SK-N-SH (cell line): ENCODE measurements around the gene NAV1. TPM values are rescaled to one million over a fixed set of nuclear protein-coding genes. Genes with fewer than 3 reads are reported as not detected.

Experiments used
- CTCF ChIA-PET: fragments of 300-600, 350-600 bp; formaldehyde crosslinking; extraction: SDS; loops from one replicate; lab custom pipeline; 2021; lab: Yijun Ruan, JAX
- POLR2A ChIA-PET: fragments of 350-600 bp; sonication (Branson Sonifier 250); formaldehyde crosslinking; extraction: SDS; loops from one replicate; lab custom pipeline; 2020; ENCODE audit warnings: antibody characterized with exemption, inconsistent platforms; lab: Yijun Ruan, JAX
- DNase-seq: peaks from one replicate; pipeline ENCODE4 v3.0.0; 2012
- H2AFZ ChIP-seq: fragments of 200-600 bp; sonication (generic); 2 replicates; pipeline ENCODE4 v1.8.1; 2016; ENCODE audit warnings: antibody characterized with exemption, mild to moderate bottlenecking, low read depth
- H3F3A ChIP-seq: fragments of 200-600 bp; sonication (generic); replicated peaks from 2 replicates; pipeline ENCODE3; 2016; ENCODE audit warnings: antibody characterized with exemption, mild to moderate bottlenecking; ENCODE audit not compliant: insufficient read depth
- H3K27ac ChIP-seq, 2 experiments: fragments of 200-500 bp in 1 of 2; fragments of 200-600 bp in 1 of 2; sonication (Bioruptor generic) in 1 of 2; sonication (generic), shearing (Covaris generic) in 1 of 2; 2 replicates each; pipeline versions ENCODE4 v1.5.1 to v1.6.1; 2014 to 2016; ENCODE audit warnings: low read depth in 2 of 2, inconsistent platforms in 1 of 2, low read length in 1 of 2, mild to moderate bottlenecking in 1 of 2, mixed read lengths in 1 of 2
- H3K27me3 ChIP-seq: fragments of 200-600 bp; sonication (generic), shearing (Covaris generic); 2 replicates; pipeline ENCODE4 v1.6.1; 2016; ENCODE audit warnings: mixed run types; ENCODE audit not compliant: insufficient read depth
- H3K36me3 ChIP-seq, 2 experiments: fragments of 200-500 bp in 1 of 2; fragments of 200-600 bp in 1 of 2; sonication (Bioruptor generic) in 1 of 2; sonication (generic) in 1 of 2; replicated peaks in 1 of 2; 2 replicates each; pipeline versions ENCODE3 to v1.5.1; 2014 to 2016; ENCODE audit warnings: low read length in 1 of 2, mild to moderate bottlenecking in 1 of 2; ENCODE audit not compliant: insufficient read depth in 2 of 2, control insufficient read depth in 1 of 2
- H3K4me1 ChIP-seq, 2 experiments: fragments of 200-500 bp in 1 of 2; fragments of 200-600 bp in 1 of 2; sonication (Bioruptor generic) in 1 of 2; sonication (generic), shearing (Covaris generic) in 1 of 2; 2 replicates each; pipeline versions ENCODE4 v1.5.1 to v1.6.1; 2014 to 2016; ENCODE audit warnings: low read depth in 1 of 2, low read length in 1 of 2, mixed run types in 1 of 2; ENCODE audit not compliant: insufficient read depth in 2 of 2, control insufficient read depth in 1 of 2
- H3K4me2 ChIP-seq: fragments of 200-600 bp; sonication (generic), shearing (Covaris generic); 2 replicates; pipeline ENCODE4 v1.6.1; 2017; ENCODE audit warnings: mixed run types
- H3K4me3 ChIP-seq, 2 experiments: fragments of 200-500 bp in 1 of 2; fragments of 200-600 bp in 1 of 2; sonication (Bioruptor generic) in 1 of 2; sonication (generic), shearing (Covaris generic) in 1 of 2; 2 replicates each; pipeline versions ENCODE4 v1.5.1 to v1.8.1; 2014 to 2016; ENCODE audit warnings: low read depth in 2 of 2, inconsistent platforms in 1 of 2, low read length in 1 of 2, mild to moderate bottlenecking in 1 of 2, mixed read lengths in 1 of 2, moderate library complexity in 1 of 2
- H3K79me2 ChIP-seq: fragments of 200-600 bp; sonication (generic); 2 replicates; pipeline ENCODE4 v1.8.1; 2017; ENCODE audit warnings: mild to moderate bottlenecking; ENCODE audit not compliant: insufficient read depth
- H3K9ac ChIP-seq: fragments of 200-600 bp; sonication (generic); 2 replicates; pipeline ENCODE4 v1.6.1; 2017; ENCODE audit warnings: mixed run types
- H3K9me2 ChIP-seq: fragments of 200-600 bp; sonication (generic); 2 replicates; pipeline ENCODE4 v1.6.1; 2017; ENCODE audit warnings: mixed run types
- H3K9me3 ChIP-seq: fragments of 200-600 bp; sonication (generic); 2 replicates; pipeline ENCODE4 v1.6.1; 2017; ENCODE audit warnings: mixed run types, mild to moderate bottlenecking, moderate library complexity
- H4K20me1 ChIP-seq: fragments of 200-600 bp; sonication (generic); 2 replicates; pipeline ENCODE4 v1.6.1; 2017; ENCODE audit warnings: mild to moderate bottlenecking, mixed run types; ENCODE audit not compliant: insufficient read depth
- EP300 ChIP-seq, 2 experiments: IDR thresholded peaks; 2 replicates each; pipeline versions ENCODE4 v1.4.0 to v1.6.1; 2012; ENCODE audit warnings: borderline replicate concordance in 1 of 2, low read depth in 1 of 2, low read length in 1 of 2
- FOSL2 ChIP-seq: IDR thresholded peaks from 2 replicates; pipeline ENCODE4 v1.4.0; 2012; ENCODE audit warnings: low read depth, mild to moderate bottlenecking, moderate library complexity, borderline replicate concordance
- JUND ChIP-seq: IDR thresholded peaks from 2 replicates; pipeline ENCODE4 v1.4.0; 2012
- RCOR1 ChIP-seq: fragments of 150-350 bp; IDR thresholded peaks from 2 replicates; pipeline ENCODE4 v1.6.1; 2017; ENCODE audit warnings: antibody characterized with exemption, low read length
- RXRA ChIP-seq: IDR thresholded peaks from 2 replicates; pipeline ENCODE4 v1.4.0; 2012; ENCODE audit warnings: low read depth, mild to moderate bottlenecking, borderline replicate concordance
- TEAD4 ChIP-seq: IDR thresholded peaks from 2 replicates; pipeline ENCODE4 v1.4.0; 2012; ENCODE audit warnings: mild to moderate bottlenecking, borderline replicate concordance; ENCODE audit not compliant: insufficient read depth
- YY1 ChIP-seq: IDR thresholded peaks from 2 replicates; pipeline ENCODE4 v1.4.0; 2012; ENCODE audit warnings: low read depth, mild to moderate bottlenecking
- WGBS: methylation state at CpG from one replicate; pipeline ENCODE4 v1.1.6; 2017; ENCODE audit warnings: low lambda C conversion rate; 5-methylcytosine and 5-hydroxymethylcytosine counted together
- polyA plus RNA-seq, 3 experiments: library from polyadenylated mRNA; depleted of rRNA; stranded (reverse); fragments of >200 nt; gene quantifications; 2 replicates each; pipeline ENCODE4 v1.2.3, GENCODE V29; 2012
- TF ChIP-seq, protein P1 (sequence below): IDR thresholded peaks from 2 replicates; pipeline ENCODE4 v1.4.0; 2012; ENCODE audit warnings: low read depth, borderline replicate concordance
- TF ChIP-seq, protein P2 (sequence below): IDR thresholded peaks from 2 replicates; pipeline ENCODE4; 2012
- TF ChIP-seq, protein P3 (sequence below): fragments of 200-600 bp; sonication (generic); IDR thresholded peaks from 2 replicates; pipeline ENCODE4 v1.6.1; 2017; ENCODE audit warnings: antibody characterized with exemption, mild to moderate bottlenecking, moderate library complexity
- TF ChIP-seq, protein P4 (sequence below): fragments of 150-350 bp; IDR thresholded peaks from 2 replicates; pipeline ENCODE4 v1.6.1; 2017; ENCODE audit warnings: antibody characterized with exemption, low read length, low read depth, borderline replicate concordance

NAV1 gene
- polyA plus RNA-seq, 1 of the 3 experiments (the other 2 are of a cell fraction): 16.1 TPM

DNA sequence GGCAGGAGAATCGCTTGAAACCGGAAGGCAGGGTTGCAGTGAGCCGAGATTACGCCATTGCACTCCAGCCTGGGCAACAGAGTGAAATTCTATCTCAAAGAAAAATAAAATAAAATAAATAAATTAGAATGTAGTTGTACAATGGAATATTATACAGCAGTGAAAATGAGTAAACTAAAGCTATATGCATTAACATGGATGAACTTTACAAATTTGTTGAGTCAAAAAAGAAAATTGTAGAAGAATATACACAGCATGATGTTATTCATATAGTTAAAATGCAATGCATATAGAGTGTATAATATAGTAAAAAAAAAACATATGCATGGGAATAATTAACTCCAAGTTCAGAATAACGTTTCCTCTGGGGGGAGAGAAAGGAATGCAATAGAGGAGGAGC is 11.0 kb upstream of the NAV1 start (continued):
- TF ChIP-seq, protein P1, sequence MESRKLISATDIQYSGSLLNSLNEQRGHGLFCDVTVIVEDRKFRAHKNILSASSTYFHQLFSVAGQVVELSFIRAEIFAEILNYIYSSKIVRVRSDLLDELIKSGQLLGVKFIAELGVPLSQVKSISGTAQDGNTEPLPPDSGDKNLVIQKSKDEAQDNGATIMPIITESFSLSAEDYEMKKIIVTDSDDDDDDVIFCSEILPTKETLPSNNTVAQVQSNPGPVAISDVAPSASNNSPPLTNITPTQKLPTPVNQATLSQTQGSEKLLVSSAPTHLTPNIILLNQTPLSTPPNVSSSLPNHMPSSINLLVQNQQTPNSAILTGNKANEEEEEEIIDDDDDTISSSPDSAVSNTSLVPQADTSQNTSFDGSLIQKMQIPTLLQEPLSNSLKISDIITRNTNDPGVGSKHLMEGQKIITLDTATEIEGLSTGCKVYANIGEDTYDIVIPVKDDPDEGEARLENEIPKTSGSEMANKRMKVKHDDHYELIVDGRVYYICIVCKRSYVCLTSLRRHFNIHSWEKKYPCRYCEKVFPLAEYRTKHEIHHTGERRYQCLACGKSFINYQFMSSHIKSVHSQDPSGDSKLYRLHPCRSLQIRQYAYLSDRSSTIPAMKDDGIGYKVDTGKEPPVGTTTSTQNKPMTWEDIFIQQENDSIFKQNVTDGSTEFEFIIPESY: no peak

DNA sequence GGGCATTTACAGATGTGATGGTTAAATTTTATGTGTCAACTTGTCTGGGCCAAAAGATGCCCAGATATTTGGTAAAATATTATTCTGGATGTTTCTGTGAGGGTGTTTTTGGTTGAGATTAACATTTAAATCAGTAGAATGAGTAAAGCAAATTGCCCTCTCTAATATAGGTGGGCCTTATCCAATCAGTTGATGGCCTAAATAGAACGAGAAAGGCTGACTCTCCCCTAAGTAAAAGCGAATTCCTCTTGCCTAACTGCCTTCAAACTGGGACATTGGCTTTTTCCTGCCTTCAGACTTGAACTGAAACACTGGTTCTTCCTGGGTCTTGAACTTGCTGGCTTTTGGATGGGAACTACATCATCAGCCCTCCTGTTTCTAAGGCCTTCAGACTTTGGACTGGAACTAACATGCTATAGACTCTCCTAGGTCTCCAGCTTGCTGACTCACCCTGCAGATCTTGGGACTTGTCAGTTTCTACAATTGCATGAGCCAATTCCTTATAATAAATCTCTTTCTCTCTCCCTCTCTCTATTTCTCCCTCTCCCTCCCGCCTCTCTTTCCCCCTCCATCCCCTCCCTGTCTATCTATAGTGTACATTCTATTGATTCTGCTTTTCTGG is 10.2 kb upstream of the NAV1 start:
- Histone ChIP-seq H3K9ac (no peak overlapping the region), H3K9me3 (peaks cover 7% of the 10 kb centered on the region), H3F3A (peaks cover 18% of the 10 kb centered on the region), H3K36me3 (no peaks in the 10 kb centered on the region), H3K27me3 (no peaks in the 10 kb centered on the region), H3K4me2 (no peak overlapping the region), H3K27ac (peak overlapping the region in 1 of 2 experiments; percentile 48; a peak in 1 of 4 replicates), H3K4me3 (no peak overlapping the region), H3K4me1 (peaks cover 8 to 21% of the 10 kb centered on the region in 2 experiments; a peak in 3 of 4 replicates), H3K79me2 (no peaks in the 10 kb centered on the region), H4K20me1 (no peaks in the 10 kb centered on the region), H3K9me2 (no peaks in the 10 kb centered on the region), H2AFZ (no peak overlapping the region)
- DNase-seq: no peak
- no peak for TF ChIP-seq TEAD4
- TF ChIP-seq, protein P2, sequence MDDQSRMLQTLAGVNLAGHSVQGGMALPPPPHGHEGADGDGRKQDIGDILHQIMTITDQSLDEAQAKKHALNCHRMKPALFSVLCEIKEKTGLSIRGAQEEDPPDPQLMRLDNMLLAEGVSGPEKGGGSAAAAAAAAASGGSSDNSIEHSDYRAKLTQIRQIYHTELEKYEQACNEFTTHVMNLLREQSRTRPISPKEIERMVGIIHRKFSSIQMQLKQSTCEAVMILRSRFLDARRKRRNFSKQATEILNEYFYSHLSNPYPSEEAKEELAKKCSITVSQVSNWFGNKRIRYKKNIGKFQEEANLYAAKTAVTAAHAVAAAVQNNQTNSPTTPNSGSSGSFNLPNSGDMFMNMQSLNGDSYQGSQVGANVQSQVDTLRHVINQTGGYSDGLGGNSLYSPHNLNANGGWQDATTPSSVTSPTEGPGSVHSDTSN: peak; percentile 5; the same call in 1 of the 2 replicates
- CTCF ChIA-PET: interaction anchor here (0.7 to 14.0 kb wide), 5 partner anchors 15 to 265 kb away, joined by 3 to 196 read pairs (median 83); no protein-coding TSS in a partner anchor
- WGBS: 76% methylated on average over 3 of the region's 3 CpGs
- POLR2A ChIA-PET: no interaction called here

- ChIA-PET CTCF (interaction anchor here (0.6 to 14.0 kb wide), 62 partner anchors 8 to 461 kb away, joined by 3 to 196 read pairs (median 4); partner anchors contain the start of genes CSRP1 and NAV1), POLR2A (interaction anchor here (0.8 to 0.9 kb wide), 2 partner anchors 29 to 62 kb away, joined by 3 read pairs; partner anchors contain the start of gene PHLDA3)
- Histone ChIP-seq H3K36me3 (no peaks in the 10 kb centered on the region), H3K27me3 (no peaks in the 10 kb centered on the region), H3K9me3 (no peaks in the 10 kb centered on the region), H4K20me1 (no peaks in the 10 kb centered on the region), H3K9ac (no peak overlapping the region), H3K79me2 (peaks cover 6% of the 10 kb centered on the region; the same call in 1 of the 2 replicates), H2AFZ (no peak overlapping the region), H3K4me1 (peaks cover 11 to 36% of the 10 kb centered on the region in 2 experiments; a peak in 3 of 4 replicates), H3K9me2 (no peaks in the 10 kb centered on the region), H3F3A (peaks cover 34% of the 10 kb centered on the region), H3K4me3 (no peak overlapping the region), H3K27ac (peak overlapping the region in 1 of 2 experiments; percentile 62; a peak in 2 of 4 replicates), H3K4me2 (no peak overlapping the region)
- DNase-seq: peak; percentile 89
- WGBS: 55% methylated on average over 24 of the region's 26 CpGs
- TF ChIP-seq JUND: no peak
- no peak for TF ChIP-seq EP300 (IDR thresholded peaks at IDR 0.05; ENCODE audit: borderline replicate concordance in 1 of 2, low read depth in 1 of 2, low read length in 1 of 2)
- TF ChIP-seq, protein P1: no peak
- TF ChIP-seq, protein P2: no peak
- TF ChIP-seq YY1: no peak
- TF ChIP-seq RCOR1: no peak
- TF ChIP-seq, protein P3, sequence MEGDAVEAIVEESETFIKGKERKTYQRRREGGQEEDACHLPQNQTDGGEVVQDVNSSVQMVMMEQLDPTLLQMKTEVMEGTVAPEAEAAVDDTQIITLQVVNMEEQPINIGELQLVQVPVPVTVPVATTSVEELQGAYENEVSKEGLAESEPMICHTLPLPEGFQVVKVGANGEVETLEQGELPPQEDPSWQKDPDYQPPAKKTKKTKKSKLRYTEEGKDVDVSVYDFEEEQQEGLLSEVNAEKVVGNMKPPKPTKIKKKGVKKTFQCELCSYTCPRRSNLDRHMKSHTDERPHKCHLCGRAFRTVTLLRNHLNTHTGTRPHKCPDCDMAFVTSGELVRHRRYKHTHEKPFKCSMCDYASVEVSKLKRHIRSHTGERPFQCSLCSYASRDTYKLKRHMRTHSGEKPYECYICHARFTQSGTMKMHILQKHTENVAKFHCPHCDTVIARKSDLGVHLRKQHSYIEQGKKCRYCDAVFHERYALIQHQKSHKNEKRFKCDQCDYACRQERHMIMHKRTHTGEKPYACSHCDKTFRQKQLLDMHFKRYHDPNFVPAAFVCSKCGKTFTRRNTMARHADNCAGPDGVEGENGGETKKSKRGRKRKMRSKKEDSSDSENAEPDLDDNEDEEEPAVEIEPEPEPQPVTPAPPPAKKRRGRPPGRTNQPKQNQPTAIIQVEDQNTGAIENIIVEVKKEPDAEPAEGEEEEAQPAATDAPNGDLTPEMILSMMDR: peak; percentile 90
- TF ChIP-seq RXRA: no peak
- TF ChIP-seq, protein P4, sequence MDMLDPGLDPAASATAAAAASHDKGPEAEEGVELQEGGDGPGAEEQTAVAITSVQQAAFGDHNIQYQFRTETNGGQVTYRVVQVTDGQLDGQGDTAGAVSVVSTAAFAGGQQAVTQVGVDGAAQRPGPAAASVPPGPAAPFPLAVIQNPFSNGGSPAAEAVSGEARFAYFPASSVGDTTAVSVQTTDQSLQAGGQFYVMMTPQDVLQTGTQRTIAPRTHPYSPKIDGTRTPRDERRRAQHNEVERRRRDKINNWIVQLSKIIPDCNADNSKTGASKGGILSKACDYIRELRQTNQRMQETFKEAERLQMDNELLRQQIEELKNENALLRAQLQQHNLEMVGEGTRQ: no peak
- no peak for TF ChIP-seq FOSL2
Observed at GRCh38 chr1:201530741-201531531, 8.0 kb upstream of the NAV1 start.
